Gastroesophageal sphincter (tissue), 4 donors: ENCODE measurements around the gene DNPH1. TPM values are rescaled to one million over a fixed set of nuclear protein-coding genes. Genes with fewer than 3 reads are reported as not detected.

Experiments used
- ATAC-seq: fragments of 150-250 bp; one replicate; pipeline ENCODE4 v1.9.1; 2016; ENCODE audit warnings: mild to moderate bottlenecking, moderate library complexity
- H3K27ac ChIP-seq, 4 donors: fragments of 200-600 bp; sonication (generic) in 3 of 4; 1 replicate in 3 of 4; 2 replicates in 1 of 4; pipeline ENCODE4 v1.5.1; 2016 to 2019
- H3K27me3 ChIP-seq: fragments of 200-600 bp; sonication (generic); one replicate; pipeline ENCODE4 v1.5.1; 2019
- H3K36me3 ChIP-seq, 2 donors: fragments of 200-600 bp; sonication (generic); one replicate each; pipeline ENCODE4 v1.5.1; 2019; ENCODE audit warnings: control low read depth in 1 of 2
- H3K4me1 ChIP-seq, 3 donors: fragments of 200-600 bp; sonication (generic); 1 replicate in 2 of 3; 2 replicates in 1 of 3; pipeline ENCODE4 v1.5.1; 2016 to 2019; ENCODE audit warnings: control low read depth in 2 of 3
- H3K4me3 ChIP-seq, 2 donors: fragments of 200-600 bp; sonication (generic); one replicate each; pipeline ENCODE4 v1.5.1; 2019; ENCODE audit warnings: mild to moderate bottlenecking in 1 of 2, moderate library complexity in 1 of 2
- H3K9me3 ChIP-seq, 3 donors: fragments of 200-600 bp; sonication (generic); one replicate each; pipeline ENCODE4 v1.5.1; 2017 to 2019; ENCODE audit warnings: control low read depth in 2 of 3
- CTCF ChIP-seq, 4 experiments: fragments of 200-600 bp in 2 of 4; fragments of 450-650 bp in 2 of 4; sonication (generic) in 1 of 4; IDR thresholded peaks; one replicate each; pipeline ENCODE4 v1.5.1; 2017 to 2019; ENCODE audit warnings: antibody characterized with exemption in 4 of 4, mild to moderate bottlenecking in 2 of 4, moderate library complexity in 2 of 4
- EP300 ChIP-seq: sonication (generic); formaldehyde crosslinking; IDR thresholded peaks from one replicate; pipeline ENCODE4 v1.6.1; 2017; ENCODE audit warnings: antibody characterized with exemption, mild to moderate bottlenecking
- POLR2A ChIP-seq, 2 donors: fragments of 450-650 bp; IDR thresholded peaks; one replicate each; pipeline ENCODE4 v1.6.1; 2017; ENCODE audit warnings: antibody characterized with exemption in 2 of 2, mild to moderate bottlenecking in 2 of 2, moderate library complexity in 1 of 2
- POLR2AphosphoS5 ChIP-seq: sonication (generic); formaldehyde crosslinking; IDR thresholded peaks from one replicate; pipeline ENCODE4 v1.6.1; 2017; ENCODE audit warnings: antibody characterized with exemption
- WGBS, 2 donors: methylation state at CpG; one replicate each; pipeline ENCODE4 v1.1.5; 2018; ENCODE audit warnings: low coverage in 1 of 2; 5-methylcytosine and 5-hydroxymethylcytosine counted together
- total RNA-seq, 4 donors: library from RNA; depleted of rRNA; stranded (reverse); fragments of >200 nt; gene quantifications; one replicate each; pipeline ENCODE4 v1.1.0, GENCODE V29; 2016

The DNPH1 gene
- total RNA-seq, 4 donors from 2014 or later = 66.5 to 95.0 (median 86.6) TPM

- no peaks in the 10 kb centered on the region for H3K27me3 ChIP-seq
- TF ChIP-seq EP300 (no peak), POLR2AphosphoS5 (no peak), CTCF (IDR thresholded peaks at IDR 0.05) (no peak)
- H3K9me3 ChIP-seq = no peaks in the 10 kb centered on the region
- ATAC-seq = no peak
- no peak overlapping the region for H3K4me3 ChIP-seq
- WGBS, 2 donors = 94% methylated on average over 8 of the region's 14 CpGs; no CpG with 5 or more reads in 1 of the 2 donors
- peaks cover 2 to 35% (median 4%) of the 10 kb centered on the region in 3 donors for H3K4me1 ChIP-seq
- peaks cover 0 to 65% of the 10 kb centered on the region in 2 donors for H3K36me3 ChIP-seq
- no peak overlapping the region for H3K27ac ChIP-seq
These were observed 43.3 kb downstream of the DNPH1 start for GRCh38 chr6:43186019-43186418.

GRCh38 chr6:43185391-43185985 lies 43.8 kb downstream of the DNPH1 start:
- Histone ChIP-seq H3K36me3 (peaks cover 0 to 64% of the 10 kb centered on the region in 2 donors), H3K4me1 (peaks cover 2 to 38% (median 4%) of the 10 kb centered on the region in 3 donors), H3K4me3 (no peak overlapping the region), H3K27ac (no peak overlapping the region), H3K9me3 (no peaks in the 10 kb centered on the region), H3K27me3 (no peaks in the 10 kb centered on the region)
- no peak for ATAC-seq
- WGBS, 2 donors = 80% methylated on average over 4 of the region's 5 CpGs; no CpG with 5 or more reads in 1 of the 2 donors
- TF ChIP-seq CTCF (IDR thresholded peaks at IDR 0.05) (no peak), POLR2A (IDR thresholded peaks at IDR 0.05) (no peak), POLR2AphosphoS5 (no peak), EP300 (no peak)

- no peak for TF ChIP-seq POLR2AphosphoS5
- no peak for TF ChIP-seq POLR2A (IDR thresholded peaks at IDR 0.05)
- no peak for TF ChIP-seq CTCF (IDR thresholded peaks at IDR 0.05)
- no peak for TF ChIP-seq EP300
- 86 to 88% methylated on average over 5 to 18 of the region's 21 CpGs for WGBS, 2 donors
These were observed 44.9 kb downstream of the DNPH1 start for GRCh38 chr6:43184268-43184985.

GRCh38 chr6:43183441-43183840 lies 45.8 kb downstream of the DNPH1 start:
- Histone ChIP-seq H3K4me3 (no peak overlapping the region), H3K27ac (no peak overlapping the region), H3K4me1 (peaks cover 2 to 38% (median 4%) of the 10 kb centered on the region in 3 donors), H3K9me3 (no peaks in the 10 kb centered on the region), H3K36me3 (peaks cover 0 to 67% of the 10 kb centered on the region in 2 donors), H3K27me3 (no peaks in the 10 kb centered on the region)
- WGBS, 2 donors = 92 to 100% methylated on average over 2 to 4 of the region's 4 CpGs
- TF ChIP-seq EP300 (no peak), POLR2A (IDR thresholded peaks at IDR 0.05) (no peak), POLR2AphosphoS5 (no peak), CTCF (IDR thresholded peaks at IDR 0.05) (no peak)
- no peak for ATAC-seq

More at GRCh38 chr6:43184268-43184985, 44.9 kb downstream of the DNPH1 start:
- Histone ChIP-seq H3K4me3 (no peak overlapping the region), H3K27ac (no peak overlapping the region), H3K36me3 (peaks cover 0 to 67% of the 10 kb centered on the region in 2 donors), H3K4me1 (peaks cover 2 to 38% (median 4%) of the 10 kb centered on the region in 3 donors), H3K27me3 (no peaks in the 10 kb centered on the region), H3K9me3 (no peaks in the 10 kb centered on the region)
- no peak for ATAC-seq
